B cell (primary cell): ENCODE measurements around the gene RMDN2.

Experiments used
- EZH2 ChIP-seq: IDR thresholded peaks from 2 replicates; pipeline ENCODE4 v1.6.1; 2012; ENCODE audit warnings: borderline replicate concordance, low read depth, mild to moderate bottlenecking, moderate library complexity, low read length; ENCODE audit not compliant: insufficient read depth, poor library complexity, severe bottlenecking
- TF ChIP-seq, protein P1 (sequence below): fragments of 200-600 bp; IDR thresholded peaks from one replicate; pipeline ENCODE4 v1.8.0; 2022; ENCODE audit warnings: antibody characterized with exemption, mild to moderate bottlenecking

DNA sequence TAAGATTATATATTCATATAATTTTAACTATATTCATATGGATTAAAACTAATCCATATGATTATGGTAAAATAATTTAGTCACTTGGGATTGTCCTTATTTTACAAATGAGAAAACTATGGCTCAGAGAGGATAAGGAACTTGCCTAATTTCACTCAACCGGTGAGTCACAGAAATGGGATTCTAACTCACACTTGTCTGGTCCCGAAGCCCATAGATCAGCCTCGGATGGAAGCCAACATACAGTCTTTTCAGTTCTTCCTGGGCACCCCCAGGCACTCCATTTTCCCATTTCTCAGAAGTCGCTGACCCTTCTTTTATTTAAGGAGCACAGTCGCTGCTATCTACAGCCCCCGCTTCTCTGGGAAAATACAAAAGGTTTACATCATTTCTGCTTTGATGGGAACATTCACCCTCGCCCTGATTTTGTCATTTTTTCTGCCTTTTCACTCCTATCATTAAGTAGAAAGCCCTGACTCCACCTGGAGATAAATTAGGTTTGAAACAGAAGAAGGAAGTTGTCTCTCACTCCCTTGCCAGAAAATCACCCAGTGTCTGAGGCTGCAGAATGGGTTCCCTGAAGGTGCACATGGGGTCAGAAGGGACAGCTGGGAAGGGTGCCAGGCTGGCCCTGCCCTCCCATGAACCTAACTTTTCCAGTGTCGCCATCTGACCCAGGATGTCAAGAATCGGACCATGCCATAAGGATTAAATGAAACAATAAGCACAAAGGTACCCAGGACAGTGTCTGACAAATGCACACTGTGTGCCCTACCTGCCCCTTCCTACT is 114.2 kb downstream of the RMDN2 start:
- TF ChIP-seq, protein P1, sequence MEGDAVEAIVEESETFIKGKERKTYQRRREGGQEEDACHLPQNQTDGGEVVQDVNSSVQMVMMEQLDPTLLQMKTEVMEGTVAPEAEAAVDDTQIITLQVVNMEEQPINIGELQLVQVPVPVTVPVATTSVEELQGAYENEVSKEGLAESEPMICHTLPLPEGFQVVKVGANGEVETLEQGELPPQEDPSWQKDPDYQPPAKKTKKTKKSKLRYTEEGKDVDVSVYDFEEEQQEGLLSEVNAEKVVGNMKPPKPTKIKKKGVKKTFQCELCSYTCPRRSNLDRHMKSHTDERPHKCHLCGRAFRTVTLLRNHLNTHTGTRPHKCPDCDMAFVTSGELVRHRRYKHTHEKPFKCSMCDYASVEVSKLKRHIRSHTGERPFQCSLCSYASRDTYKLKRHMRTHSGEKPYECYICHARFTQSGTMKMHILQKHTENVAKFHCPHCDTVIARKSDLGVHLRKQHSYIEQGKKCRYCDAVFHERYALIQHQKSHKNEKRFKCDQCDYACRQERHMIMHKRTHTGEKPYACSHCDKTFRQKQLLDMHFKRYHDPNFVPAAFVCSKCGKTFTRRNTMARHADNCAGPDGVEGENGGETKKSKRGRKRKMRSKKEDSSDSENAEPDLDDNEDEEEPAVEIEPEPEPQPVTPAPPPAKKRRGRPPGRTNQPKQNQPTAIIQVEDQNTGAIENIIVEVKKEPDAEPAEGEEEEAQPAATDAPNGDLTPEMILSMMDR = no peak
- TF ChIP-seq EZH2 = no peak
